Suppressor macrophage treated with lipopolysaccharide for 1 hour (primary cell): ENCODE data around the gene ARID1A.
A peak's percentile ranks its signal among the peaks of the same experiment; 100 is the strongest.

ENCODE experiments used
- DNase-seq, 3 donors: peaks; one replicate each; pipeline ENCODE4 v3.0.0-alpha.2; 2020 to 2022

Gene ARID1A

GRCh38 chr1:26728645-26729044 lies 32.8 kb downstream of the ARID1A start:
- no peak for DNase-seq

- DNase-seq = no peak
Measured at GRCh38 chr1:26729633-26730032, 33.8 kb downstream of the ARID1A start.

GRCh38 chr1:26730695-26731094 lies 34.9 kb downstream of the ARID1A start:
- DNase-seq = no peak

GRCh38 chr1:26731233-26731902 lies 35.6 kb downstream of the ARID1A start:
- DNase-seq = no peak

- DNase-seq = no peak
Measured at GRCh38 chr1:26733392-26733791, 37.6 kb downstream of the ARID1A start.

GRCh38 chr1:26733982-26734381 lies 38.2 kb downstream of the ARID1A start:
- peak; percentile 31 to 69 (median 46) for DNase-seq

- DNase-seq = no peak
Measured at GRCh38 chr1:26734501-26735058, 38.8 kb downstream of the ARID1A start.

- no peak for DNase-seq
Measured at GRCh38 chr1:26739329-26739914, 43.6 kb downstream of the ARID1A start.

GRCh38 chr1:26740023-26740634 lies 44.3 kb downstream of the ARID1A start:
- DNase-seq = peak; percentile 26 to 69 (median 48)

- no peak for DNase-seq
Measured at GRCh38 chr1:26740952-26741351, 45.1 kb downstream of the ARID1A start.

GRCh38 chr1:26743426-26744059 lies 47.7 kb downstream of the ARID1A start:
- no peak for DNase-seq

GRCh38 chr1:26744075-26744959 lies 48.5 kb downstream of the ARID1A start:
- DNase-seq = peak; percentile 92 to 96 (median 94)

GRCh38 chr1:26745191-26745590 lies 49.4 kb downstream of the ARID1A start:
- peak in 1 of 3 donors; percentile 8 for DNase-seq

- no peak for DNase-seq
Measured at GRCh38 chr1:26747048-26747447, 51.2 kb downstream of the ARID1A start.

GRCh38 chr1:26748351-26748750 lies 52.5 kb downstream of the ARID1A start:
- DNase-seq = no peak

- DNase-seq = no peak
Measured at GRCh38 chr1:26749458-26749857, 53.6 kb downstream of the ARID1A start.

GRCh38 chr1:26750428-26750827 lies 54.6 kb downstream of the ARID1A start:
- DNase-seq = no peak

- peak in 2 of 3 donors; percentile 22 to 26 for DNase-seq
Measured at GRCh38 chr1:26752519-26752918, 56.7 kb downstream of the ARID1A start.

- no peak for DNase-seq
Measured at GRCh38 chr1:26754086-26754874, 58.5 kb downstream of the ARID1A start.

GRCh38 chr1:26758358-26758757 lies 62.5 kb downstream of the ARID1A start:
- DNase-seq = no peak

GRCh38 chr1:26759531-26759930 lies 63.7 kb downstream of the ARID1A start:
- DNase-seq = no peak

GRCh38 chr1:26761217-26761616 lies 65.4 kb downstream of the ARID1A start:
- peak; percentile 23 to 37 (median 31) for DNase-seq
